ENCODE results near the gene RCAN2.

- TF ChIP-seq, protein P1, sequence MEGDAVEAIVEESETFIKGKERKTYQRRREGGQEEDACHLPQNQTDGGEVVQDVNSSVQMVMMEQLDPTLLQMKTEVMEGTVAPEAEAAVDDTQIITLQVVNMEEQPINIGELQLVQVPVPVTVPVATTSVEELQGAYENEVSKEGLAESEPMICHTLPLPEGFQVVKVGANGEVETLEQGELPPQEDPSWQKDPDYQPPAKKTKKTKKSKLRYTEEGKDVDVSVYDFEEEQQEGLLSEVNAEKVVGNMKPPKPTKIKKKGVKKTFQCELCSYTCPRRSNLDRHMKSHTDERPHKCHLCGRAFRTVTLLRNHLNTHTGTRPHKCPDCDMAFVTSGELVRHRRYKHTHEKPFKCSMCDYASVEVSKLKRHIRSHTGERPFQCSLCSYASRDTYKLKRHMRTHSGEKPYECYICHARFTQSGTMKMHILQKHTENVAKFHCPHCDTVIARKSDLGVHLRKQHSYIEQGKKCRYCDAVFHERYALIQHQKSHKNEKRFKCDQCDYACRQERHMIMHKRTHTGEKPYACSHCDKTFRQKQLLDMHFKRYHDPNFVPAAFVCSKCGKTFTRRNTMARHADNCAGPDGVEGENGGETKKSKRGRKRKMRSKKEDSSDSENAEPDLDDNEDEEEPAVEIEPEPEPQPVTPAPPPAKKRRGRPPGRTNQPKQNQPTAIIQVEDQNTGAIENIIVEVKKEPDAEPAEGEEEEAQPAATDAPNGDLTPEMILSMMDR (IDR thresholded peaks at IDR 0.05), result no peak
- TF ChIP-seq POLR2A (IDR thresholded peaks at IDR 0.05) (no peak), EP300 (IDR thresholded peaks at IDR 0.05) (no peak)
These were observed 291.9 kb downstream of the RCAN2 start for GRCh38 chr6:46199387-46199786.

Measured in ovary (tissue), 3 donors.